ENCODE results near the gene MEMO1. TPM values are rescaled to one million over a fixed set of nuclear protein-coding genes. Genes with fewer than 3 reads are reported as not detected.
"Not testable (repeated sequence)": the region's sequence is repeated elsewhere in the genome, so short reads cannot be mapped to it uniquely, and the experiment has no call there.

MEMO1 gene
- 10 to 100 TPM in 1 of 2 donors, 1 to 10 TPM in 1; 5.6 to 13.2 TPM for total RNA-seq

- WGBS, 2 donors, result 0% methylated on average over 6 to 36 of the region's 57 CpGs
- intact Hi-C loops (cut with DNase I), result no loop called here
- DNase-seq (peak; percentile 93 to 96 (median 94)), ATAC-seq (peak; percentile 84)
- H3K27ac ChIP-seq, result peak within 1 kb of the TSS; percentile 87 to 90 (median 89)
- no peaks in the 10 kb centered on the region for H3K36me3 ChIP-seq (replicated peaks in 1 of 2; ENCODE audit: insufficient read depth in 1 of 2, low read depth in 2 of 2)
- no peaks in the 10 kb centered on the region for H3K9me3 ChIP-seq
- peaks cover 31% of the 10 kb centered on the region for H3K4me1 ChIP-seq
- H3K27me3 ChIP-seq, result no peaks in the 10 kb centered on the region
- H3K4me3 ChIP-seq, result peak within 1 kb of the TSS; percentile 38 to 46
- TF ChIP-seq POLR2A (IDR thresholded peaks at IDR 0.05) (peak; percentile 49 to 79 (median 76)), CTCF (IDR thresholded peaks at IDR 0.05) (no peak)
Measured at GRCh38 chr2:32010670-32011484, at the start of gene MEMO1. MEMO1 (minus strand) TSS chr2:32011008; CDS start chr2:32010247, 761 bp downstream.

- Histone ChIP-seq H3K4me3 (no peak overlapping the region), H3K27ac (no peak overlapping the region), H3K9me3 (no peaks in the 10 kb centered on the region), H3K36me3 (replicated peaks in 1 of 2; ENCODE audit: insufficient read depth in 1 of 2, low read depth in 2 of 2) (no peaks in the 10 kb centered on the region), H3K27me3 (no peaks in the 10 kb centered on the region), H3K4me1 (peaks cover 6% of the 10 kb centered on the region)
- intact Hi-C loops (cut with DNase I), result no loop called here
- ATAC-seq, result no peak
- TF ChIP-seq CTCF (IDR thresholded peaks at IDR 0.05) (no peak), POLR2A (IDR thresholded peaks at IDR 0.05) (no peak)
- WGBS, 2 donors, result 91 to 94% methylated on average over 2 of the region's 2 CpGs
- DNase-seq, result no peak
Measured at GRCh38 chr2:32060266-32060665, 49.5 kb upstream of the MEMO1 start.

GRCh38 chr2:32058130-32058529 lies 47.3 kb upstream of the MEMO1 start:
- DNase-seq (no peak), ATAC-seq (no peak)
- H3K4me1 ChIP-seq, result no peaks in the 10 kb centered on the region
- intact Hi-C loops (cut with DNase I), result no loop called here
- no peaks in the 10 kb centered on the region for H3K36me3 ChIP-seq (replicated peaks in 1 of 2; ENCODE audit: insufficient read depth in 1 of 2, low read depth in 2 of 2)
- no peak overlapping the region for H3K27ac ChIP-seq
- no peak overlapping the region for H3K4me3 ChIP-seq
- H3K27me3 ChIP-seq, result no peaks in the 10 kb centered on the region
- TF ChIP-seq CTCF (IDR thresholded peaks at IDR 0.05) (no peak), POLR2A (IDR thresholded peaks at IDR 0.05) (no peak)
- no peaks in the 10 kb centered on the region for H3K9me3 ChIP-seq
- 92% methylated on average over 2 of the region's 2 CpGs for WGBS, 2 donors

- H3K9me3 ChIP-seq; H3K36me3 ChIP-seq (replicated peaks in 1 of 2; ENCODE audit: insufficient read depth in 1 of 2, low read depth in 2 of 2); intact Hi-C loops (cut with DNase I); H3K4me3 ChIP-seq; H3K27ac ChIP-seq; H3K27me3 ChIP-seq; ATAC-seq; H3K4me1 ChIP-seq; DNase-seq: not testable (repeated sequence)
- WGBS, 2 donors, result 68 to 71% methylated on average over 3 of the region's 3 CpGs
Measured at GRCh38 chr2:32054583-32054982, 43.8 kb upstream of the MEMO1 start.

- Histone ChIP-seq H3K4me1 (no peaks in the 10 kb centered on the region), H3K36me3 (replicated peaks in 1 of 2; ENCODE audit: insufficient read depth in 1 of 2, low read depth in 2 of 2) (no peaks in the 10 kb centered on the region), H3K27ac (no peak overlapping the region), H3K27me3 (no peaks in the 10 kb centered on the region), H3K9me3 (no peaks in the 10 kb centered on the region), H3K4me3 (no peak overlapping the region)
- DNase-seq (no peak), ATAC-seq (no peak)
- TF ChIP-seq CTCF (IDR thresholded peaks at IDR 0.05) (no peak), POLR2A (IDR thresholded peaks at IDR 0.05) (no peak)
- 89 to 93% methylated on average over 10 to 11 of the region's 11 CpGs for WGBS, 2 donors
- intact Hi-C loops (cut with DNase I), result no loop called here
Measured at GRCh38 chr2:32051836-32052439, 41.1 kb upstream of the MEMO1 start.
